Transverse colon (tissue), 4 donors: ENCODE measurements around the gene LHFPL3. TPM values are rescaled to one million over a fixed set of nuclear protein-coding genes. Genes with fewer than 3 reads are reported as not detected.

Source experiments
- DNase-seq: peaks from one replicate; pipeline ENCODE4 v3.0.0-alpha.2; 2019
- H3K27ac ChIP-seq, 4 donors: fragments of 200-600 bp; sonication (generic); 2 replicates each; pipeline ENCODE4 v1.5.1; 2016 to 2018; ENCODE audit warnings: inconsistent platforms in 4 of 4
- H3K27me3 ChIP-seq: fragments of 200-600 bp; sonication (generic); 2 replicates; pipeline ENCODE4 v1.5.1; 2017; ENCODE audit warnings: inconsistent platforms
- H3K36me3 ChIP-seq, 4 donors: fragments of 200-600 bp; sonication (generic); 2 replicates each; pipeline ENCODE4 v1.5.1; 2017 to 2019; ENCODE audit warnings: inconsistent platforms in 4 of 4
- H3K4me1 ChIP-seq, 4 donors: fragments of 200-600 bp; sonication (generic); 2 replicates each; pipeline ENCODE4 v1.5.1; 2017 to 2020; ENCODE audit warnings: inconsistent platforms in 4 of 4
- H3K4me3 ChIP-seq, 4 donors: fragments of 200-600 bp; sonication (generic); 1 replicate in 1 of 4; 2 replicates in 3 of 4; pipeline versions ENCODE4 v1.5.1 to v1.6.1; 2017 to 2019; ENCODE audit warnings: inconsistent platforms in 4 of 4
- H3K9me3 ChIP-seq, 2 donors: fragments of 200-600 bp; sonication (generic); 2 replicates each; pipeline ENCODE4 v1.5.1; 2017 to 2019; ENCODE audit warnings: inconsistent platforms in 2 of 2
- EP300 ChIP-seq: sonication (generic); formaldehyde crosslinking; IDR thresholded peaks from one replicate; pipeline ENCODE4 v1.6.1; 2017; ENCODE audit warnings: antibody characterized with exemption, low read depth
- POLR2A ChIP-seq: fragments of 450-650 bp; IDR thresholded peaks from one replicate; pipeline ENCODE4 v1.6.1; 2016; ENCODE audit warnings: antibody characterized with exemption, mild to moderate bottlenecking, moderate library complexity
- POLR2AphosphoS5 ChIP-seq, 3 donors: sonication (generic); formaldehyde crosslinking; IDR thresholded peaks; one replicate each; pipeline ENCODE4 v1.6.1; 2016; ENCODE audit warnings: antibody characterized with exemption in 3 of 3
- WGBS, 2 donors: methylation state at CpG; one replicate each; pipeline ENCODE4 v1.1.5; 2018; ENCODE audit warnings: low coverage in 1 of 2; 5-methylcytosine and 5-hydroxymethylcytosine counted together
- in situ Hi-C, 4 donors: fragments of 200-750 bp; cut with MboI; loops; one replicate each; pipeline versions ENCODE4 v1.15.0 to v1.15.1; 2017; ENCODE audit warnings: low sequenced_read_pairs in 3 of 4, low pct_ligation_motif_present in 1 of 4, low pct_unique_long_range_greater_than_20kb in 1 of 4
- intact Hi-C: fragments of 100-400 bp; cut with DNase I; formaldehyde crosslinking; loops from one replicate; pipeline ENCODE4 v1.15.1; 2023; ENCODE audit warnings: low total_unique reads
- total RNA-seq, 4 donors: library from RNA; depleted of rRNA; stranded (reverse); fragments of >200 nt; gene quantifications; one replicate each; pipeline ENCODE4 v1.1.0, GENCODE V29; 2016
- TF ChIP-seq, protein P1 (sequence below), 5 experiments: fragments of 200-600 bp in 3 of 5; fragments of 450-650 bp in 2 of 5; sonication (generic) in 3 of 5; IDR thresholded peaks; 1 replicate in 2 of 5; 2 replicates in 3 of 5; pipeline ENCODE4 v1.5.1; 2016 to 2017; ENCODE audit warnings: antibody characterized with exemption in 5 of 5, inconsistent platforms in 3 of 5, mild to moderate bottlenecking in 2 of 5, moderate library complexity in 1 of 5

LHFPL3 gene
- total RNA-seq, 4 donors from 2014 or later = 0.27 to 0.80 (median 0.32) TPM; not detected in 1

DNA sequence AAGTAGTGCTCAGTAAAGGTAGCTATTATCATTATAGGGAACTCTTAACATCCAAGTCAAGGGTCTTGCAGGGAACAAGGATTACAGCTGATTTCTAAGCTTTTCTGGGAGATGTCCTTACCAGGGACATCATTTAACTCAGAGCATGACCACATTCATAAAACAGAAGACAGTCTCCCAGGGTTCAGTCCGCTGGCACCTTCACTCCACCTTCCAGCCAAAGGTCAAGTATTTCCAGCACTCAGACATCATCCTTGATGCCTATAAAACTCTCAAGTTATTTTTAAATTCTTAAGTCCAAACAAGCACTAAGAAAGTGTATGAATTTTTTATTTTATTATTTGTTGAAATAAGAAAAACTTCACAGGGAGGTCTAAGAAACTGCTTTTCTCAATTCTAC lies 565.9 kb downstream of the LHFPL3 start:
- Histone ChIP-seq H3K4me3 (no peak overlapping the region), H3K4me1 (no peaks in the 10 kb centered on the region), H3K27me3 (no peaks in the 10 kb centered on the region), H3K36me3 (no peaks in the 10 kb centered on the region), H3K27ac (no peak overlapping the region), H3K9me3 (no peaks in the 10 kb centered on the region)
- intact Hi-C loops = no loop called here
- in situ Hi-C loops = no loop called here
- TF ChIP-seq EP300 (no peak), POLR2A (no peak), POLR2AphosphoS5 (IDR thresholded peaks at IDR 0.05) (no peak)
- TF ChIP-seq, protein P1, sequence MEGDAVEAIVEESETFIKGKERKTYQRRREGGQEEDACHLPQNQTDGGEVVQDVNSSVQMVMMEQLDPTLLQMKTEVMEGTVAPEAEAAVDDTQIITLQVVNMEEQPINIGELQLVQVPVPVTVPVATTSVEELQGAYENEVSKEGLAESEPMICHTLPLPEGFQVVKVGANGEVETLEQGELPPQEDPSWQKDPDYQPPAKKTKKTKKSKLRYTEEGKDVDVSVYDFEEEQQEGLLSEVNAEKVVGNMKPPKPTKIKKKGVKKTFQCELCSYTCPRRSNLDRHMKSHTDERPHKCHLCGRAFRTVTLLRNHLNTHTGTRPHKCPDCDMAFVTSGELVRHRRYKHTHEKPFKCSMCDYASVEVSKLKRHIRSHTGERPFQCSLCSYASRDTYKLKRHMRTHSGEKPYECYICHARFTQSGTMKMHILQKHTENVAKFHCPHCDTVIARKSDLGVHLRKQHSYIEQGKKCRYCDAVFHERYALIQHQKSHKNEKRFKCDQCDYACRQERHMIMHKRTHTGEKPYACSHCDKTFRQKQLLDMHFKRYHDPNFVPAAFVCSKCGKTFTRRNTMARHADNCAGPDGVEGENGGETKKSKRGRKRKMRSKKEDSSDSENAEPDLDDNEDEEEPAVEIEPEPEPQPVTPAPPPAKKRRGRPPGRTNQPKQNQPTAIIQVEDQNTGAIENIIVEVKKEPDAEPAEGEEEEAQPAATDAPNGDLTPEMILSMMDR (IDR thresholded peaks at IDR 0.05) = no peak
- no peak for DNase-seq
- 59 to 83% methylated on average over 1 of the region's 1 CpG for WGBS, 2 donors

GRCh38 chr7:104894726-104895521 lies 566.5 kb downstream of the LHFPL3 start:
- Histone ChIP-seq H3K36me3 (no peaks in the 10 kb centered on the region), H3K27me3 (no peaks in the 10 kb centered on the region), H3K4me1 (no peaks in the 10 kb centered on the region), H3K9me3 (no peaks in the 10 kb centered on the region), H3K4me3 (no peak overlapping the region), H3K27ac (no peak overlapping the region)
- in situ Hi-C loops = no loop called here
- TF ChIP-seq EP300 (no peak), POLR2A (no peak), POLR2AphosphoS5 (IDR thresholded peaks at IDR 0.05) (no peak)
- TF ChIP-seq, protein P1 (IDR thresholded peaks at IDR 0.05) = no peak
- DNase-seq = no peak
- intact Hi-C loops = no loop called here
- WGBS, 2 donors = 89 to 100% methylated on average over 1 to 3 of the region's 3 CpGs

- Histone ChIP-seq H3K4me3 (no peak overlapping the region), H3K4me1 (no peaks in the 10 kb centered on the region), H3K27ac (no peak overlapping the region), H3K9me3 (no peaks in the 10 kb centered on the region), H3K27me3 (no peaks in the 10 kb centered on the region), H3K36me3 (no peaks in the 10 kb centered on the region)
- WGBS, 2 donors = 81 to 82% methylated on average over 4 to 10 of the region's 10 CpGs
- DNase-seq = no peak
- intact Hi-C loops = no loop called here
- in situ Hi-C loops = no loop called here
- TF ChIP-seq, protein P1 (IDR thresholded peaks at IDR 0.05) = no peak
- TF ChIP-seq EP300 = no peak
- TF ChIP-seq POLR2A = no peak
- no peak for TF ChIP-seq POLR2AphosphoS5 (IDR thresholded peaks at IDR 0.05)
Measured at GRCh38 chr7:104895522-104896236, 567.3 kb downstream of the LHFPL3 start.

DNA sequence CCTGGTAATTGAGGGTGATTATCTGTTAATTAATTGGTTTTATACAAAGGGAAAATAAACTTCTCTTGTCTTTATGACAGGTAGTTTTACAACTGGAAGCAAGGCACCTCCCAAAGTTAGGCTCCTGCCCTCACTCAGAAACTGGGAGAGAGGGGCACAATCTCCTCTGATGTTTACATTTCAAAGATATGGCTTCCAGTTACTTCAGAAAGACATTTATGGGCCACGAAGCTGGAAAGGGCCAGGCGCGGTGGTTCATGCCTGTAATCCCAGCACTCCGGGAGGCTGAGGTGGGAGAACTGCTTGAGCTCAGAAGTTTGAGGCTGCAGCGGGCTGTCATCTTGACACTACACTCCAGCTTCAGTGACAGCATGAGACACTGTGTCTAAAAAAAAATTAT lies 570.0 kb downstream of the LHFPL3 start:
- in situ Hi-C loops (no loop called here), intact Hi-C loops (no loop called here)
- DNase-seq = no peak
- Histone ChIP-seq H3K4me3 (no peak overlapping the region), H3K9me3 (no peaks in the 10 kb centered on the region), H3K4me1 (no peaks in the 10 kb centered on the region), H3K27ac (no peak overlapping the region), H3K36me3 (no peaks in the 10 kb centered on the region), H3K27me3 (no peaks in the 10 kb centered on the region)
- 52% methylated on average over 5 of the region's 5 CpGs; no CpG with 5 or more reads in 1 of the 2 donors for WGBS, 2 donors
- TF ChIP-seq, protein P1 (IDR thresholded peaks at IDR 0.05) = no peak
- TF ChIP-seq EP300 = no peak
- TF ChIP-seq POLR2A = no peak
- no peak for TF ChIP-seq POLR2AphosphoS5 (IDR thresholded peaks at IDR 0.05)
